GM18498 (cell line): ENCODE results near the gene ABCA9.
"Not testable (repeated sequence)": the region's sequence is repeated elsewhere in the genome, so short reads cannot be mapped to it uniquely, and the experiment has no call there.

Source experiments
- ATAC-seq: cut with Tn5 transposase; IDR thresholded peaks from one replicate; pipeline ENCODE4 v1.9.1; 2021; ENCODE audit warnings: mild to moderate bottlenecking, moderate library complexity; ENCODE audit not compliant: unreplicated experiment

ABCA9 gene, protein sequence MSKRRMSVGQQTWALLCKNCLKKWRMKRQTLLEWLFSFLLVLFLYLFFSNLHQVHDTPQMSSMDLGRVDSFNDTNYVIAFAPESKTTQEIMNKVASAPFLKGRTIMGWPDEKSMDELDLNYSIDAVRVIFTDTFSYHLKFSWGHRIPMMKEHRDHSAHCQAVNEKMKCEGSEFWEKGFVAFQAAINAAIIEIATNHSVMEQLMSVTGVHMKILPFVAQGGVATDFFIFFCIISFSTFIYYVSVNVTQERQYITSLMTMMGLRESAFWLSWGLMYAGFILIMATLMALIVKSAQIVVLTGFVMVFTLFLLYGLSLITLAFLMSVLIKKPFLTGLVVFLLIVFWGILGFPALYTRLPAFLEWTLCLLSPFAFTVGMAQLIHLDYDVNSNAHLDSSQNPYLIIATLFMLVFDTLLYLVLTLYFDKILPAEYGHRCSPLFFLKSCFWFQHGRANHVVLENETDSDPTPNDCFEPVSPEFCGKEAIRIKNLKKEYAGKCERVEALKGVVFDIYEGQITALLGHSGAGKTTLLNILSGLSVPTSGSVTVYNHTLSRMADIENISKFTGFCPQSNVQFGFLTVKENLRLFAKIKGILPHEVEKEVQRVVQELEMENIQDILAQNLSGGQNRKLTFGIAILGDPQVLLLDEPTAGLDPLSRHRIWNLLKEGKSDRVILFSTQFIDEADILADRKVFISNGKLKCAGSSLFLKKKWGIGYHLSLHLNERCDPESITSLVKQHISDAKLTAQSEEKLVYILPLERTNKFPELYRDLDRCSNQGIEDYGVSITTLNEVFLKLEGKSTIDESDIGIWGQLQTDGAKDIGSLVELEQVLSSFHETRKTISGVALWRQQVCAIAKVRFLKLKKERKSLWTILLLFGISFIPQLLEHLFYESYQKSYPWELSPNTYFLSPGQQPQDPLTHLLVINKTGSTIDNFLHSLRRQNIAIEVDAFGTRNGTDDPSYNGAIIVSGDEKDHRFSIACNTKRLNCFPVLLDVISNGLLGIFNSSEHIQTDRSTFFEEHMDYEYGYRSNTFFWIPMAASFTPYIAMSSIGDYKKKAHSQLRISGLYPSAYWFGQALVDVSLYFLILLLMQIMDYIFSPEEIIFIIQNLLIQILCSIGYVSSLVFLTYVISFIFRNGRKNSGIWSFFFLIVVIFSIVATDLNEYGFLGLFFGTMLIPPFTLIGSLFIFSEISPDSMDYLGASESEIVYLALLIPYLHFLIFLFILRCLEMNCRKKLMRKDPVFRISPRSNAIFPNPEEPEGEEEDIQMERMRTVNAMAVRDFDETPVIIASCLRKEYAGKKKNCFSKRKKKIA (N-terminal part only)

GRCh38 chr17:69060822-69061221, at the start of gene ABCA9:
Gene ABCA9, minus strand, starts transcription at chr17:69060927. Its CDS starts 9,801 bp downstream, at chr17:69051126.
- ATAC-seq = no peak

DNA sequence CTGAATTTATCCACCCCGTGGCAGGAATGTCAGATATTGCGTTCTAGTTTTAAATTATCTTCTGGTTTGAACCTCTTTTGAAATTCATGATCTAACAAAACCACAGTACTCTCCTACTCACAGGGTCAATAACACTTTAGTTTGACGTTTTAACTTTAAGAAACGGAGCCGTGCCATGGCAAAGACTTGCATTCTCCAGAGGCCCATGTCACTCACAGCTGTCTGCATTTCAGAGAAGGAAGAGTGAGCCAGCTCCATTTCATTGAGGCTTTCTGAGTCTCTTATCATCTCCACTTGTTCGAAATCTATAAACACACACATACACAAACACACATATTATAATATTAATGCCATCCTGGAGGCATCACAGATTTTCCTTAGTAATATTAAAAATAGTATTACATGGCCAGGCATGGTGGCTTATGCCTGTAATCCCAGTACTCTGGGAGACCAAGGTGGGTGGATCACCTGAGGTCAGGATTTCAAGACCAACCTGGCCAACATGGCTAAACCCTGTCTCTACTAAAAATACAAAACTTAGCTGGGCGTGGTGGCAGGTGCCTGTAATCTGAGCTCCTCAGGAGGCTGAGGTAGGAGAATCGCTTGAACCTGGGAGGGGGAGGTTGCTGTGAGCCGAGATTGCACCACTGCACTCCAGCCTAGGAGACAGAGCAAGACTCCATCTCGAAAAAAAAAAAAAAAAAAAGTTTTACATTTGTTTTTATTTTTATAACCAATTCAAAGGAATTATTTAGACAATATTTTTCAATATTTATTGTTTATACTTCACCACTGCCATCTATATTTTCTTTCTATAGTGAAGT, 45.4 kb upstream of the ABCA9 start:
- no peak for ATAC-seq

- no peak for ATAC-seq
Observed at GRCh38 chr17:69103557-69104233, 43.0 kb upstream of the ABCA9 start.

DNA sequence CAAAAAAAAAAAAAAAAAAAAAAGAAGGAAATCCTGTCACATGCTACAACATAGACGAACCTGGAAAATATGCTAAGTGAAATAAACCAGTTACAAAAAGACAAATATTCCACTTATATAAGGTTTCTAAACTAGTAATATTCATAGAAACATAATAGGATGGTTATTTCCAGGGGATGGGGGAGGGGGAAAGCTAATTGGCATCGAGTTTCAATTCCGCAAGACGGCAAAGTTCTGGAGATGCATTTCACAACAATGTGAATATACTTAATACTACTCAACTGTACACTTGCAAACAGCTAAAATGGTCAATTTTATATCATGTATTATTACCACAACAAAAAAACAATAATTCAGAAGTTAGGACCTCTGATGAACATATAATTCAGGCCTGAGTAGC, 37.9 kb upstream of the ABCA9 start:
- ATAC-seq = no peak

- no peak for ATAC-seq
Observed at GRCh38 chr17:69096541-69096940, 35.8 kb upstream of the ABCA9 start.

- ATAC-seq = no peak
Observed at GRCh38 chr17:69093995-69094394, 33.3 kb upstream of the ABCA9 start.

DNA sequence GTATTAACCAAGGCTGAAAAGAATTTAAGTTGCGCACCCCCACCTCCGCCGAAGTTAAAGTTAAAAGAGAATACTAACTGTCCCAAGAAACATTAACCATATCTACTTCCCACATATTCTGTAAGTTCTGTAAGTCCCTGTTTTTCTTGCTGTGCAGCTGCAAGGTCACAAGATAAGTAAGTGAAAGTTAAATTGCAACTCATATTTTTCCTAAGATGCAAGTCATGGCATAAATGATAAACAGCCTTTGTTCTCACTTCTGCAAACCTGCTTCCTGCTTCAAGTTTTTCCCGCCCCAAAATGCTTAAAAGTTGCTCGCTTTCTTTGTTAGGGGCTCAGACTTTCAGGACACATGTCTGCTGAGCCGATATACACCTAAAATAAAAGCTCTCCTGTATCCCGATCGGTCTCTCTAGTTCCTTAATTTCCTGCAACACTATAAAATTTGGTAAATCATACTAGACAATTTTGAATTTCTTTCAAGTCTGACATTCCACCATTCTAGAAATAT, 32.6 kb upstream of the ABCA9 start:
- no peak for ATAC-seq

GRCh38 chr17:69090365-69090764, 29.6 kb upstream of the ABCA9 start:
- no peak for ATAC-seq

DNA sequence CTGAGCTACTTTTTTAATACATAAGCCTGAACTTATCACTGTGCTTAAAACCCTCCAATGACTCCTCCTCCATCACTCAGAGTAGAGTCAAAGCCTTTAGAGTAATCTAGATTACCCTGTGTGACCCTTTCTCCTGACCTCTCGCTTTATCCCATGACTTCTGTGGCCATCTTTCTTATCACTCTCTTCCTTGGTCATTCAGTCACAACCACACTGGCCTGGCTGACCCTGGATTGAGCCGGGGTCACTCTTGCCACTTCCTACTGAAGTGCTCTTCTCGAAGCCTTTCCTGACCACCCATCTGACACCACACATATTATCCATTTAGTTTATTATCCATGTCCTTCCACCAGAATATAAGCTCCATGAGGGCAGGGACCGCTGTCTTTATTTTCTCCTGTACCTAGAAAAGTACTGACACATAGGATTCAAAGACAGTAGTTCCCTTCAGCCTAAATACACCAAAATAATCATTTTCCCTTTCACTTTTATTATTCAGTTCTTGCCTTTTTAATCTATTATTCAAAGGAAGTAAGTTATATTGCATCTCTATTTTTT, 28.0 kb upstream of the ABCA9 start:
- ATAC-seq = no peak

DNA sequence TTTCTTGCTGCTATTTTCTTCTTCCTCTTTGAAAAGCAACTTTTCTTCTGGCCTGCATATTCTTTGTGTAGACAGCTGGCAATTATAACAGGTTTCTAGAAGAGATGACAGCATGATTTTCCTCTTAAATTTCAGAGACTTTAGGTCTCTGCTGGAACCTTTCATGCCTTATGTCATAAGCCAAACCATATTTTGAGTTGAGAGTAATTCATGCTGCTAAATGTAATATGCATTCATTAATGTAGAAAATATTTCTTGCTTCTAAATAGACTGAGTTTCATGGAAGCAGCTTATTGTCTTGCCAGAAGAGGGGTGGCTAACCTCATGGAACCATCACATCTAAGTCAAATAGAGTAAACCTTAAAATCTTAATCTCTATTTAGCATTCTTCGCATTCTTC, 25.9 kb upstream of the ABCA9 start:
- no peak for ATAC-seq

- ATAC-seq = no peak
Observed at GRCh38 chr17:69084911-69085310, 24.2 kb upstream of the ABCA9 start.

DNA sequence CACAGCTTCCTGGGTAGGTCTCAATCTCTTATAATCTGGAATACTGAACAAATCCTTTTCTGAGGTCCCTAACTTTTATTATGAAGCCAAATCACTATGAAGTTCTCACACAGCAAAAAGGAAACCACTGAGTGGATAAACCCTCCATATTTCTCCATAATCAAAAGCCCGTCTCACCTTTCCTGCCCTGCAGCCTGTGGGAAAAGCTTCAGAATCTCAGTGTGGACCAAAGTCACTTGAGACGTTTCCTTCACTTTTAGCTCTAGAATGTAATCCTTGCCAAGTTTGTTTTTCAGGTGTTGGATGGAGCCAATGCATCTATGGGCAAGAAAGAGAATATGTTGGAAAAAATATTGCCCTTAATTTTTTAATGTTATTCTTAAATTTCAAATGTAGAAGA, 22.0 kb upstream of the ABCA9 start:
- ATAC-seq = no peak

- ATAC-seq = no peak
Observed at GRCh38 chr17:69078864-69079263, 18.1 kb upstream of the ABCA9 start.

DNA sequence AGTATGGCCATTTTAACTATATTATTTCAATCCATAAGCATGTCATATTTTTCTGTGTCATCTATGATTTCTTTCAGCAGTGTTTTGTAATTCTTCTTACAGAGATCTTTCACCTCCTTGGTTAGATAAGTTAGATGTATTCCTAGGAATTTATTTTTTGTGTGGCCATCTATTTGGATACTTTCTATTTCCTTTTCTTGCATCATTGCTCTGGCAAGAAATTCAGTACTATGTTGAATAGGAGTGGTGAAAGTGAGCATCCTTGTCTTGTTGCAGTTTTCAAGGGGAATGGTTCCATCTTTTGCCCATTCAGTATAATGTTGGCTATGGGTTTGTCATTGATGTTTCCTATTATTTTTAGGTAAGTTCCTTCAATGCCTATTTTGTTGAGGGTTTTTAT, 15.1 kb upstream of the ABCA9 start:
- no peak for ATAC-seq

GRCh38 chr17:69073392-69073791, 12.7 kb upstream of the ABCA9 start:
- not testable (repeated sequence) for ATAC-seq

DNA sequence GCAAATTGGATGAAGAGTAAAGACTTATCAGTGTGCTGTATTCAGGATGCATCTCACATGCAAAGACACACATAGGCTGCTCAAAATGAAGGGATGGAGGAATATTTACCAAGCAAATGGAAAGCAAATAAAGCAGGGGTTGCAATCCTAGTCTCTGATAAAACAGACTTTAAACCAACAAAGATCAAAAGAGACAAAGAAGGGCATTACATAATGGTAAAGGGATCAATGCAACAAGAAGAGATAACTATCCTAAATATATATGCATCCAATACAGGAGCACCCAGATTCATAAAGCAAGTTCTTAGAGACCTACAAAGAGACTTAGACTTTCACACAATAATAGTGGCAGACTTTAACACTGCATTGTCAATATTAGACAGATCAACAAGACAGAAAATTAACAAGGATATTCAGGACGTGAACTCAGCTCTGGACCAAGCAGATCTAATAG, 12.1 kb upstream of the ABCA9 start:
- ATAC-seq = not testable (repeated sequence)

GRCh38 chr17:69071233-69071586, 10.5 kb upstream of the ABCA9 start:
- not testable (repeated sequence) for ATAC-seq

GRCh38 chr17:69070378-69071232, 9.9 kb upstream of the ABCA9 start:
- ATAC-seq = not testable (repeated sequence)
